ENCODE data around the gene DCBLD1. TPM values are rescaled to one million over a fixed set of nuclear protein-coding genes. Genes with fewer than 3 reads are reported as not detected.
"Not testable (repeated sequence)": the region's sequence is repeated elsewhere in the genome, so short reads cannot be mapped to it uniquely, and the experiment has no call there.

DCBLD1 gene
- total RNA-seq, 4 donors from 2014 or later, result 13.5 to 25.9 (median 21.2) TPM

GRCh38 chr6:117464700-117465099 is 17.8 kb upstream of the DCBLD1 start:
- H3K4me3 ChIP-seq (replicated peaks in 1 of 3), result no peak overlapping the region
- H3K9me3 ChIP-seq, result no peaks in the 10 kb centered on the region
- TF ChIP-seq CTCF (IDR thresholded peaks at IDR 0.05) (no peak), POLR2A (IDR thresholded peaks at IDR 0.05) (no peak)
- intact Hi-C loops (cut with DNase I), result no loop called here
- no peaks in the 10 kb centered on the region for H3K36me3 ChIP-seq
- no peaks in the 10 kb centered on the region for H3K4me1 ChIP-seq
- no peak for DNase-seq
- 46 to 75% methylated on average over 2 of the region's 2 CpGs for WGBS, 2 donors
- no peak overlapping the region for H3K27ac ChIP-seq
- H3K27me3 ChIP-seq, result no peaks in the 10 kb centered on the region

- 34 to 38% methylated on average over 1 of the region's 1 CpG for WGBS, 2 donors
- H3K27me3 ChIP-seq, result no peaks in the 10 kb centered on the region
- H3K27ac ChIP-seq, result no peak overlapping the region
- no peak for DNase-seq
- TF ChIP-seq CTCF (IDR thresholded peaks at IDR 0.05) (no peak), POLR2A (IDR thresholded peaks at IDR 0.05) (no peak)
- no peaks in the 10 kb centered on the region for H3K9me3 ChIP-seq
- no peaks in the 10 kb centered on the region for H3K36me3 ChIP-seq
- intact Hi-C loops (cut with DNase I), result no loop called here
- no peaks in the 10 kb centered on the region for H3K4me1 ChIP-seq
- H3K4me3 ChIP-seq (replicated peaks in 1 of 3), result no peak overlapping the region
Measured at GRCh38 chr6:117465691-117466090, 16.8 kb upstream of the DCBLD1 start.

- Histone ChIP-seq H3K4me1 (no peaks in the 10 kb centered on the region), H3K4me3 (replicated peaks in 1 of 3) (no peak overlapping the region), H3K27ac (no peak overlapping the region), H3K27me3 (no peaks in the 10 kb centered on the region), H3K36me3 (no peaks in the 10 kb centered on the region), H3K9me3 (no peaks in the 10 kb centered on the region)
- no peak for TF ChIP-seq CTCF (IDR thresholded peaks at IDR 0.05)
- no peak for TF ChIP-seq POLR2A (IDR thresholded peaks at IDR 0.05)
- intact Hi-C loops (cut with DNase I), result no loop called here
- WGBS, 2 donors, result 88 to 91% methylated on average over 4 of the region's 4 CpGs
- DNase-seq, result no peak
Measured at GRCh38 chr6:117467876-117468275, 14.6 kb upstream of the DCBLD1 start.

- H3K27ac ChIP-seq; H3K4me3 ChIP-seq (replicated peaks in 1 of 3); H3K9me3 ChIP-seq; intact Hi-C loops (cut with DNase I); H3K27me3 ChIP-seq; H3K4me1 ChIP-seq; DNase-seq; H3K36me3 ChIP-seq: not testable (repeated sequence)
- 82 to 93% methylated on average over 4 of the region's 4 CpGs for WGBS, 2 donors
Measured at GRCh38 chr6:117468527-117468926, 13.9 kb upstream of the DCBLD1 start.

GRCh38 chr6:117469356-117469755 is 13.1 kb upstream of the DCBLD1 start:
- DNase-seq, result no peak
- Histone ChIP-seq H3K4me1 (no peaks in the 10 kb centered on the region), H3K27me3 (no peaks in the 10 kb centered on the region), H3K27ac (no peak overlapping the region), H3K36me3 (no peaks in the 10 kb centered on the region), H3K9me3 (no peaks in the 10 kb centered on the region), H3K4me3 (replicated peaks in 1 of 3) (no peak overlapping the region)
- intact Hi-C loops (cut with DNase I), result no loop called here
- 67 to 69% methylated on average over 4 of the region's 4 CpGs for WGBS, 2 donors
- TF ChIP-seq POLR2A (IDR thresholded peaks at IDR 0.05), result no peak
- no peak for TF ChIP-seq CTCF (IDR thresholded peaks at IDR 0.05)

GRCh38 chr6:117469791-117470190 is 12.7 kb upstream of the DCBLD1 start:
- WGBS, 2 donors, result 92 to 96% methylated on average over 3 of the region's 3 CpGs
- no peaks in the 10 kb centered on the region for H3K36me3 ChIP-seq
- TF ChIP-seq CTCF (IDR thresholded peaks at IDR 0.05) (no peak), POLR2A (IDR thresholded peaks at IDR 0.05) (no peak)
- H3K4me3 ChIP-seq (replicated peaks in 1 of 3), result no peak overlapping the region
- H3K4me1 ChIP-seq, result no peaks in the 10 kb centered on the region
- intact Hi-C loops (cut with DNase I), result no loop called here
- no peaks in the 10 kb centered on the region for H3K9me3 ChIP-seq
- no peaks in the 10 kb centered on the region for H3K27me3 ChIP-seq
- no peak for DNase-seq
- no peak overlapping the region for H3K27ac ChIP-seq

All from thyroid gland (tissue), 4 donors.